Measurements from ENCODE around the gene GARNL3.

The GARNL3 gene

DNA sequence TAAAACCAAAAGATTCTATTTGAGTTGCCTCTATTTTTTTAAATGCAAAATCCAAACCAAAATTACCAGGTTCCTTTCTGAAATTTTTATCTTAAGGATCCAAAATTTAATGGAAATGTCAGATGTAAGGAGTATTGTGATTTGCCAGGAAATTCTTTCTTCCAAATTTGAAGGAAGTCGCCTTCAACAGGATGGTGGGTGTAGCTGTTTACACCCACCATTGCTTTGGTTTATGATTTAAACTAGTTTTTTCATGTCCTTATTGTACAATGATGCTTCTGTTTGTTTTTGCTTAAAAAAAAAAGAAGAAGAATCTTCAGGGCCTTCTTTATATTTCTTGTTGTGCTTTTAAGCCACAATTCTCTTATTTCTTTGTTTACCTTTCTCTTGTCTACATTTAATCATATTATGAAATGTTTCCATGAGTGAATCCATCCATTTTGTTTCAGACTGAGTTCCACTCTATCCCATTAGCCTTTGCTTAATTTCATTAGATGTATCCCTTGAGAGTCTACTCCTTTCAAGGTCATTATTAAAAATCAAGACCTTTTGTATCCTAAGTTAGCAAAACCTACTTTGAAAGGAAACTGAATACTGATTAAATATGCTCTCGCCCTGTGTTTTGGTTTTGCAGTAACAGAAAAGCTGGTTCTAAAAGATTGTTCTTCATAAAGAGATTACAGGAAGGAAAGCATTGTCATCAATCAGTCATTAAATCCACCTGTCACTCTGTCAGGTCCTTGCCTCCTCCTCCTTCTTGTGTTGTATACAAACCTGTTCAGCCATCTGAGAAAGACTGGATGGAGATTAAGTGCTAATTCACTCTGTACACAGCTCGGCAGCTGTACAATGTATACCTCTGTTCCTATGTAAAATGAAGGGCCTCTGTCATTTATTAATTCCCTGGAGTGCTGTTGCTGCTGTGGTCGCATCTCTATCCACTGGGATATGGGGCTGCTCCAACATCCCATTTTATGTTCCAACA, 86.9 kb downstream of the GARNL3 start:
- DNase-seq (ENCODE audit: low read depth in 2 of 2): no peak

DNA sequence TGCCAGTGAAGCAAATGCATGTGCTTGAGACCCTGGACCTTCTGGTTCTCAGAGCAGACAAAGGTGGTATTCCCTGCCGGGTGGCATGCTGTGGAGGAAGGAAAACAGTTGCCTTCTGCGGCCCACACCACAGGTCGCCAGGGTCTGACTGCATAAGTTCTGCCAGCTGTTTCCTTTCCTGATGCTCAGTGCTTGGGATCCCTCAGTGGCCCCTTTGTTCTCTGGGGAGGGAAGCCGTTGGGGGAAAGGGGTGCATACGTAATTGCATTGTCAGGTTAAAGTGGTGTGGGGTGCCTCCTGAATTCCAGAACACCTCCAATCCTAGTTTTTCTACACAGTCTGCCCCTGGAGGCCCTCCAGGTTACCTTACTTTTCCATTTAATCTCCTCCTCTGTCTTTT, 89.3 kb downstream of the GARNL3 start:
- no peak for DNase-seq (ENCODE audit: low read depth in 2 of 2)

DNA sequence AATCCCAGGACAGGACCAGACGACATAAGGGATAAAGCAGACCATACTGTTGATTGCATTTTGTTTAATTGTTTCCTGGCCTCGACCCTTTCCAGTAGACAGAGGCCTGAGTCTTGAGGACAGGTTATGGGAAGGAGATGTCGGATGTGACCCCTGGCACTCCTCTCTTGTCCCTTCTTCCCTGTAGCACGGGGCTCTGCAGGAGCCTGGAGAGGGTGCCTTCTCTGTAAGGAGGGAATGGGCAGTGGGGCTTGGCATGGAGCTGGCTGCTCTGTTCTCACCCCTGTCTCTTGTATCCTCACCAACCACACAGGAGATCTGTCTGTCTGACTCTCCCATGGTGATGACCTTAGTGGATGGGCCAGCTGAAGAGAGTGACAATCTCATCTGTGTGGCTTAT, 92.3 kb downstream of the GARNL3 start:
- DNase-seq (ENCODE audit: low read depth in 2 of 2): no peak

DNA sequence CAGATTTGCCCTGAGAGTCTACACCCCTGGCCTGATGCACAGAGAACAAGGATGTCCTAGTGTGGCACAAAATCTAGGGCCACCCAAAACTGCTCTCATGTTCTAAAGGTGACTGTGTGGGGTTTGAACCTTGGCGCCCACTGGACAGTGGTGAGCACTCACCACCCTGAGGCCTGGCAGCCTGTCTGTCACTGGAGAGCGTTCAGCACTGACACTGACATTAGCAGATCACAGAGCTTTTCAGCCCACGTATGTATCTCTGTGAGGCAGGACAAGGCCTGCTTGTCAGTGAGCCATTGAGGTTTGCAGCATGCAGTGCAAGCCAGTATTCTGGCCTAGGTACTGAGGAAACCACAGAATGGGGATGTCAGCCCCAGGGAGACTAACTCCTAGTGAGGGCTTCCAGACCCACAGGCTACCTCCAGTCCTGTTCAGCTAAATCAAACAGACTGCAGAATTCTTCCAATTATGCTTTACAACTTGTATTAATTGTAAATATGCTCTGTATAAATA, 93.5 kb downstream of the GARNL3 start:
- DNase-seq (ENCODE audit: low read depth in 2 of 2): no peak

DNA sequence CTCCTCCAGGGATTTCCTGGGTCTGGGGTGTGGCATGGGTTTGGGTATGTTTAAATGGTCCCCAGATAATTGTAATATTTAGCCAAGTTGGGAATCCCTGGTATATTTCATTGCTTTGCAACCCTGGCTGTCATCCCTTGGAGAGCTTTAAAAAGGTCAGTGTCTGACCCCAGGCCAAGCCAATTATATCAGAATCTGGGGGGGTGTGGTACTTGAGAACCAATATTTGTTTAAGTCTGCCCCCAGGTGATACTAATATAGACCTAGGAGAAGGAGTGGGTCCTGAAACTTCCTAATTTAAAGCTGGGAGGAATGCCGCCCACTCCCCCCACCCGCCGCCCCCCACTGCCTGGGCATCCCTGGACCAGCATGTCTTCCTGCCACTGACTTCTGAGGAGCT, 94.2 kb downstream of the GARNL3 start:
- DNase-seq (ENCODE audit: low read depth in 2 of 2): no peak

DNA sequence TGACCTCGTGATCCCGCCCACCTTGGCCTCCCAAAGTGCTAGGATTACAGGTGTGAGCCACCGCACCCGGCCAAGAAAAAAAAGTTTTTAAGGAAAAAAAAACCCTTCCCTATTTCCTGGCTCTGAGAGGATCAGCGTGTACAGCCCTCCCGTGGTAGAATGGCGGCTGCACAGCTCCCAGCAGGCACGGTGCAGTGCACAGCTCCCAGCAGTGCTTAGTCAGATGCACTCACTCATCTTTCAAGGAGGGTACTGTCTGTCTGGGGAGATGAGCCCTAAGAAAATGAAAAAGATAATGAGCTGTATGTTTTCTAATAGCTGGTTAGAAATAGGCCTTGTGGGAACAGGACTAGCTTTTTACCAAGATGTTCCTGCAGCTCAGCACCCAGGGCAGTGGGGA, 95.7 kb downstream of the GARNL3 start:
- no peak for DNase-seq (ENCODE audit: low read depth in 2 of 2)

DNA sequence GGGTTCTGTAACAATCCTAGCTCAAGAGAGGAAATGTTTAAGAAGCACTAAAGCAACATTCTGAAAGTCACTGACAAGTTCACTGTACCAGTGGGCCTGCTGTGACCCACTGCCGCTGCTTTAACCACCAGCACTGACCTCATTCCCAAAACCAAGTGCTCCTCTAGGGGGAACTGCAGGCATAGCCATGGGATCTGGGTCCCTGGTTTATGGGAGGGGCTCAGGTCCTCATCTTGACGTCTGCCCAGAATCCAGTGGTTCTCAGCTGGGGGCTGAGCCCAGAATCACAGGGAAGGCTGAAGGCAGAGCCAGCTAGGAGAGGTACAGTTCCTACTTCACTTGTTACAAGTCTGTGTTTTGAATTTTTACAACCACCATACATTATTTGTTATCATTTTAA, 96.3 kb downstream of the GARNL3 start:
- no peak for DNase-seq (ENCODE audit: low read depth in 2 of 2)

DNA sequence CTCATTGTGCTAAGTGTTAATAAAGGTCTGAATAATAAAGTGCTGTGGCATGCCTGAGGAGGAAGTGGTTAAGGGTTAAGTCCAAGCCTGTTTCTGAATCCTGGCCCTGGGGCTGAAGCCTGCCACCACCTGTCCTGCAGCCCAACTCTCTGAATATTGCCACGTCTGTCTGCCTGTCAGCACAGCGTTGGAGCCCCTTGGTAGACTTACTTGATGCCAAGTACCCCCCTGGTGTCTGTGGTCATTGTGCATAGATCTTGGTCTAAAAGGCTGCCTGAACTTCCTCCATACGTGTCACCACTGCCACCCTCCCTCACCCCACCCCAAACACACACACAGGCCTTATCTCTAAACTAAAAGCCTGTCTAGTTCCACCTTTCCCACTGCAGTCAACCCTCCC, 97.0 kb downstream of the GARNL3 start:
- DNase-seq (ENCODE audit: low read depth in 2 of 2): no peak

DNA sequence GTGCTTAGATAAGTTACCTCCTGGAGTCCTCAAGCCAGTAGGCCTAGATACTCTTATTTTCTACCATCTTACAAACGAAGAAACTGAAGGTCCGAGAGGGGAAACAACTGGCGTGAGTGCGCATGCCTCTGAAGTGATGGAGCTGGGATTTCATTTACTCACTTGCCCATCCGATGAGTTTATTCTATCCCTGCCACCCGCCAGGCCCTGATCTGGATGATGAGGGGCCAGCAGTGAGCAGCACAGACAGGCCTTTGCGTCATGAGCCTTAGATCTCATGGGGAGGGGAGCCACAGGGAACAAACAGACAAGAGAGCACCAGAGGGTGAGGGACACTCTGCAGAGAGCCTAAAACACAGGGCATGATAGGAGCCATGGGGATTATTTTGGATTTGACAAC, 98.3 kb downstream of the GARNL3 start:
- no peak for DNase-seq (ENCODE audit: low read depth in 2 of 2)

DNA sequence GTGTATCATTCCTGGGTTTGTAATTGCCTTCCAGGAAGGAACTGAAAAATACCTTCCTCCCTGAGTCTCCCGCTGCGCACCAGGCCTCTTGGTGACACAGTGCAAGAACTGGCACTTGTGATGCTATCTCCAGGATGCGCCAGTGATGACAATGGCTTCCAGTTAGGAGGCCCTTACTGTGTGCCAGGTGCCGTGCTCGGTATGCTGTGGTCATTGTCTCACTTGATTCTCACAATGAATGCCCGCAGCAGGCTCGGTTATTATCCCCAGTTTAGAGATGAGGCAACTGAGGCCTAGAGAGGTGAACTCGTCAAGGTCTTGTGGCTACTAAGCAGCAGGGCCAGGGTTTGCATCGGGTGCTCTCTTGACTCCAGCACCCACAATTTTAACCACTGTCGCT, 100.9 kb downstream of the GARNL3 start:
- DNase-seq (ENCODE audit: low read depth in 2 of 2): no peak

DNA sequence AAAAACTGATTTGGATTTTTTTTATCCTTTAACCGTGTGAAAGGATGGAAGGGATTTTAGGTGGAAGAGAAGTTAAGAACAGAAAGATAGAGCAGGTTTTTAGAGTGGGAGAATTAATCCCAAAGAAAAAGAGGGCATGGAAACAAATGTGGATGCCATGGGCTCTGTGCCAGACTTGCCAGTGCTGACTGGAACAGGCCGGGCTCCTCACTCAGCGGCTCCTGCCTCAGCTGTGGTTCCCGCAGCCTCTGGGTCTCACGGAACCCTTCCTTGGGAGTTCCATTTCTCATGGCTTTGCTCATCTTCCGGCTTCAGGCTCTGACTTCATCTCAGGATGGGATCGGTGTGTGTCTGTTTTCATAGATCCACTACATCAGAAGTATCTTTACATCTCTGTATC, 102.0 kb downstream of the GARNL3 start:
- DNase-seq (ENCODE audit: low read depth in 2 of 2): no peak

DNA sequence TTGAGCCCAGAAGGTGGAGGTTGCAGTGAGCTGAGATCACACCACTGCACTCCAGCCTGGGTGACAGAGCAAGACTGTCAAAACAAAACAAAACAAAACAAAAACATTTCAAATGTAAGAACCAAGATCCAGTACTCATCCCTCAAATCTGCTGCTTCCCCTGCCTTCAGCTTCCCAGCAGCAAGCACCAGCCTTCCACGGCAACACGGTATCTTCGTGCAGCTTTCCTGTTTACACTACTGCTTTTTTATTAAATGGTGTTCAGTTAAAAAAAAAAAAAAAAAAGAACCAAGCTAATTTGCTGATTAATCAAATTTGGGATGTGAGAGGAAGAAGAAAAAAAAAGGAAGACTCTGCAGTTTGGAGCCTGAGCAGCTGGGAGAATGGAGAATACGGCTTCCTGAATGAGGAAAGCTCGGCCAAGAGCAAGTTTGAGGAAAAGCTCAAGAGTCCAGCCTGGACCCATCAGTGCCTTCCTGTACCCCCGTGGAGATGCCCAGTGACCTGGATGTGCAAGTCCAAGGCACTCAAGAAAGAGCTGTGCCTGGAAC, 104.4 kb downstream of the GARNL3 start:
- DNase-seq (ENCODE audit: low read depth in 2 of 2): no peak

DNA sequence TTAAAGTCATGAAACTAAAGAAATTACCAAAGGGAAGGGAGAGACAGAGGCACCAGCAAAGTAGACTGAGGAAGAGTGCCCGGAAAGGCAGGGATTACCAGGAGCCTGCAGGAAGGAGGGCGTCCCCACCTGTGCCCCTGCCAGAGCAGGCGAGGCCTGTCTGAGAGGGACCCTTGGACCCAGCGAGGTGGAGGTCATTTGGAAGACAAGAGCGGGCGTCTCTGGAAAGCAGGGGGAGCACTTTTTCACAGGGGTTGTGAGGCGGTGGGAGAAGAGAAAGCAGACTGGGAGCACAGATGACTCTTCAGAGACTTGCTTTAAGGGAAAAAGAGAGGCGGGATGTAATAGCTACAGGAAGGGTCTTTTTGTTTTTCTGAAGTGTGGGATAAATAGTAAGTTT, 104.9 kb downstream of the GARNL3 start:
- DNase-seq (ENCODE audit: low read depth in 2 of 2): no peak

DNA sequence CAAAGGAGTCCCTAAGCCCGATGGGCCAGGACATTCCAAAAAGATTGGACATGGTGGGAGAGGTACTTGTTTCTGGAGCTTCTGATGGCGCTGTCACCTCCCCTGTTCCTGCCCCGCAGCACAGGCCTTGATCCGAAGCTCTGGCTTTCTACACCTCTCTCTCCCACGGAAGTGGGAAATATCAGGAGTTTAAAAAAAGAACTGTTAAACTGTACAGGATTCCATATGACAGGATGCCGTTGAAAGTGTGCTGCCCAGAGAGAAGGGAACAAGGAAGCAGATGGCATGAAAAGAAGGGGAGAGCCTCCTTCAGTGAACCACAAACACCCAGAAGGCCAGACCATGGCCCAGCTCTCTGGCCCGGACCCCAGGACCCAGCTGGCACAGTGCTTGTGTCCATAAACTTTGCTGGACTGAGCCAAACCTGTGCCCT, 105.6 kb downstream of the GARNL3 start:
- no peak for DNase-seq (ENCODE audit: low read depth in 2 of 2)

DNA sequence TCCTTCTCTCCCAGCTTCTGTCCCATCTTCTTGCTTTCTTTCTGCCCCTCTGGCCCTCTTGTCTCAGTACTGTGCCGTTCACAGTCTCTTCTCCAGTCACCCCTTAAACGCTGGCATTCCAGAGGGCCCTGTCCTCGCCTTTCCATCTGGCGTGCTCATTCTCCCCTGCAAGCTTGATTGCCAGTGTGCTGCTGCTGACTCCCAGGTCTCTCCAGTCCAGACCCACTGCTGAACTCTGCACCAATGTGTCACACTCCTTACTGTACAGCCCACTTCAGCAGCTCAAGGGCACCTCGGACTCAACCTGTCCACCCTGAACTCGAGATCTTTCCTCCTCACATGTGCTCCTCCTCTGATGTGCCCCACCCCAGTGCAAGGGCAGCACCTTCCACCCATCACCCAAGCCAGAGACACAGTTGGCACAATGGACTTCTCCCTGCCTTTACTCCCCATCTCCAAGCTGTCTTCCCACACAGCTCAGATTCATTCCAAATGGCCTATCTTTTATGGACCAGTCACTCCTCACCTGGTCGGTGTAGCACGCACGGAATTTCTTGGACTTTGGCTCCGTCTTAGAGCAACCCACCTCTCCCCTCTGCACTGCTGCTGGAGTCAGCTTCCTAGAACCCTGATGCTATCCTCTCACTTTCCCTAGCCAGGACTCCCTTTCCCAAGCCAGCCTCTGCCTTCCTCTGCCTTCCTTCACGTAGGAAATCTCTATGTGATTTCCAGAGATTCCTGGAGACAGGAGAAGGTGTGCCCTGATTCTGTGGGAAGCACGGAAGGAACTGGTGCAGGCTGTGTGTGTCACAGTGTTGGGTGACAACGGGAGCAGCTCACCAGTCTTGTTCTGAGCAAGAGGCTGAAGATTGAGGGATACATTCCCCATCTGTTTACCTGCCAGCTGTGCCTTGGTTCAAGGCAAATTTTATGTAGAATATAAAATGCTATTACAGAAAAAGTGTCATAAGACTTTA, 106.4 kb downstream of the GARNL3 start:
- DNase-seq (ENCODE audit: low read depth in 2 of 2): no peak

DNA sequence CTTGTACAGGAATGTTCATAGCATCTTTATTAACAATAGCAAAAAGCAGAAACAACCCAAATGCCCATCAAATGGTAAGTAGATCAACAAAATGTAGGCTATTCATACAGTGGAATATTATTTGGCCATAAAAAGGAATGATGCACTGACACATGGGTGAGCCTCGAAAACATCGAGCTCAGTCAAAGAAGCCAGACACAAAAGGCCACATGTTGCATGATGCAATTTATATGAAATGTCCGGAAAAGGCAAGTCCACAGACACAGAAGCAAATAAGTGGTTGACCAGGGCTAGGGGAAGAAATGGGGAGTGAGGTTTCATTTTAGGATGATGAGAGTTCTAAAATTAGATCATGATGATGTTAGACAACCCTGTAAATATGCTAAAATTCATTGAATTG, 115.9 kb downstream of the GARNL3 start:
- no peak for DNase-seq (ENCODE audit: low read depth in 2 of 2)

DNA sequence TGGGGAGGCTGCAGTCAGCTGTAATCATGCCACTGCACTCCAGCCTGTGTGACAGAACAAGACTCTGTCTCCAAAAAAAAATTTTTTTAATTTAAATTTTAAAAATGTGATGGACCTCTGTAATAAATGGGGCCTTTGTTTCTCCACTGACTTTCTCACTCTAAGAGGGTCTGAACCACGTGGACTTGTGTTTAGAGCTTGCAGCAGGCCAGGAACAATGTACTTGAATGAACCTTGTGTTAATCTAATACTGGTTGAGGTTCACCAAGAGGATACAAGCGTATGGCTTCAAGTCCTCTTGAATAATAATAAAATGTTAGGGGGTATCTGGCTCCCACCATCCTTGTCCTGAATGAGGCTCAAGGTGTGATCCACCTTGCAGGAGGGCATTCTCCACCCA, 118.0 kb downstream of the GARNL3 start:
- DNase-seq (ENCODE audit: low read depth in 2 of 2): no peak

DNA sequence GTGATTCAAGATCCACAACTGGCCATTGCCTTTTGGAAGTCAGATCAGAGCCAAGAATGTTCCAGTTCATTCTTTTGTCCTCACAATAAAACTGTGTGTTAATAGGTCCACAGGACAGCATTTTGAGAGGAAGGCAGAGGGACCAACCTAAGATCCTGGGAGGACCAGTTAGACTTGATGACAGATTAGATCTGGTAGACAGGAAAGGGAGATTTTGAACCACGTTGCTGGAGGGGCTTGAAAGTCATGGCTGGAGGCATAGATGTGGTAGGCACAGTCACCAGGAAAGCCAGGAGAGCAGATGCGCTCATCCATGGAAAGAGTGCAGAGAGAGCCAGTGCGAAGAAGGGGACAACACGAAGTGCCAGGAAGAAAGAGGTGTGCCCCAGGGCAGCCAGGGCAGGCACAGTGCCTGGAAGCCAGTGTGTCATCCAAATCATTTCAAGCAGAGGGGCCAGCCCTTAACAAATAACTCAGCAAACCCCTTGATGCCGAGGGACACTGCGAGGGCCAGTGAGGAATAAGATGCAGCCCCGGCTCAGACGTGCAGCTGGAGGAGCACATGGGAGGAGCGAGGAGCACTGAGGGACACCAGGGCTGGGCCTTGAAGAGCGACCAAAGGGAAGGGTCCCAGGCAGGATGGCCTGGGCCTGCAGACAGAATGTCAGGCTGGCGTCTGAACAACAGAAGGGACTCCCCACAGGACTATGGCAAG, 119.6 kb downstream of the GARNL3 start:
- no peak for DNase-seq (ENCODE audit: low read depth in 2 of 2)

DNA sequence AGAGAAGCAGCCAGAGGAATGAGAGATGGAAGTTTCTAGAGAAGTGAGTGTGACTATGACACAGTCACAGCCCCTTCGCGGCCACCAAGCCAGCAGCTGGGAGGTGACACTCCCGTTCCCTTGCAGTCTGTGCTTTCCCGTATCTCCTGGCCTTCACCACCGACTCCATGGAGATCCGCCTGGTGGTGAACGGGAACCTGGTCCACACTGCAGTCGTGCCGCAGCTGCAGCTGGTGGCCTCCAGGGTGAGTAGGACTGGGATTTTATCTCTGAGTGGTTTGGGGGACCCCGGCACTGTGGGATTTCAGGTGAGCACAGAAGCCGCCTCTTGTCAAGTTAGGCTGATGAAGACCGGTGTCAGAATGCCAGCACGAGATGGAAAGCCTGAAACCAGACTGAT, 120.3 kb downstream of the GARNL3 start:
- DNase-seq (ENCODE audit: low read depth in 2 of 2): no peak

DNA sequence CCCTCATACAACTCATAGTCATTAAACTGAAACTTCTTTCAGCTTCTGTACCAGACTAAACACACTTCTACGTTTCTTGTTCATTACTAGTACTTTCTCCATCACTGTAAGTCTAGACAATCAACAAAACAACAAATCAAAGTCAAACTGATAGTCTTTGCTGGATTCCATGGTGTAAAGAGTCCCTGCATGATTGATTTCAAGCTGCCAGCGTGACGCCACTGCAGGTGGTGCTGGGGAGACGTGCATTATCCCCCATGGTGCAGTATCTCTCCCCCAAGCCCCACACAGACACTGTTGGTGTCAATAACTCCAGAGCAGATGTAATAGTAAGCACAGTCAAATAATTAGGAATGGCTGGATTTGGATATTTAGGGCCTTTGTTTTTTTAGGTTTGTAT, 121.7 kb downstream of the GARNL3 start:
- DNase-seq (ENCODE audit: low read depth in 2 of 2): no peak

DNA sequence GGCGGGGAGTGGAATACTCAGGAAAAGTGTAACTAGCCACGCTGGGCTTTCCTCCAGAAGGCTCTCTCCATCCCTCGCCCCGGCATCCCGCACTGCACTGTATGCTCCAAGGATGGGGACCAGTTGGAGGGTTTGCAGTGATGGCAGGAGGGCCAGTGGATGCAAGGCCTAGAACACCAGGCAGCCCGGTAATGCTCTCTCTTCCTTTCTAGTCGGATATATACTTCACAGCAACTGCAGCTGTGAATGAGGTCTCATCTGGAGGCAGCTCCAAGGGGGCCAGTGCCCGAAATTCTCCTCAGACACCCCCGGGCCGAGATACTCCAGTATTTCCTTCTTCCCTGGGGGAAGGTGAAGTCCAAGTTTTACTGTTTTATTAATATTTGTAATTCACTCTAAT, 122.4 kb downstream of the GARNL3 start:
- DNase-seq (ENCODE audit: low read depth in 2 of 2): no peak
